DOHH2 (cell line): ENCODE data around the gene ADGRL3.

Source experiments
- H3F3A ChIP-seq: fragments of 200-600 bp; sonication (generic), shearing (Covaris generic); 2 replicates; pipeline ENCODE4 v1.6.0; 2016; ENCODE audit warnings: antibody characterized with exemption, mild to moderate bottlenecking; ENCODE audit not compliant: control insufficient read depth, insufficient read depth
- H3K27ac ChIP-seq: fragments of 200-600 bp; sonication (generic); 2 replicates; pipeline ENCODE4 v1.5.1; 2014; ENCODE audit warnings: low read depth, mild to moderate bottlenecking, low read length, moderate library complexity
- H3K27me3 ChIP-seq: fragments of 200-600 bp; sonication (generic); 2 replicates; pipeline ENCODE4 v1.6.1; 2014; ENCODE audit warnings: mild to moderate bottlenecking, low read length, mixed read lengths; ENCODE audit not compliant: control insufficient read depth
- H3K36me3 ChIP-seq: fragments of 200-600 bp; sonication (generic); 2 replicates; pipeline ENCODE4 v1.6.1; 2014; ENCODE audit warnings: mild to moderate bottlenecking, low read length, moderate library complexity, mixed read lengths; ENCODE audit not compliant: control insufficient read depth
- H3K4me1 ChIP-seq: fragments of 200-600 bp; sonication (generic); 2 replicates; pipeline ENCODE4 v1.6.1; 2014; ENCODE audit warnings: mild to moderate bottlenecking, low read length, mixed read lengths; ENCODE audit not compliant: control insufficient read depth
- H3K4me2 ChIP-seq: fragments of 200-600 bp; sonication (generic); 2 replicates; pipeline ENCODE4 v1.6.0; 2014; ENCODE audit warnings: mild to moderate bottlenecking, low read length, moderate library complexity
- H3K4me3 ChIP-seq: fragments of 200-600 bp; sonication (generic); 2 replicates; pipeline ENCODE4 v1.5.1; 2014; ENCODE audit warnings: mild to moderate bottlenecking, low read length, mixed read lengths
- H3K79me2 ChIP-seq: fragments of 200-600 bp; sonication (generic); 2 replicates; pipeline ENCODE4 v1.6.1; 2014; ENCODE audit warnings: mild to moderate bottlenecking, low read length, mixed read lengths; ENCODE audit not compliant: control insufficient read depth
- H3K9me2 ChIP-seq: fragments of 200-600 bp; sonication (generic); replicated peaks from 2 replicates; pipeline ENCODE4 v1.6.1; 2014; ENCODE audit warnings: mild to moderate bottlenecking, low read length, mixed read lengths; ENCODE audit not compliant: control insufficient read depth
- H3K9me3 ChIP-seq: fragments of 200-600 bp; sonication (generic); 2 replicates; pipeline ENCODE4 v1.6.1; 2014; ENCODE audit warnings: antibody characterized with exemption, low read length, mixed read lengths; ENCODE audit not compliant: control insufficient read depth, insufficient read depth
- H4K20me1 ChIP-seq: fragments of 200-600 bp; sonication (generic); 2 replicates; pipeline ENCODE4 v1.6.0; 2014; ENCODE audit warnings: low read depth, mild to moderate bottlenecking, antibody characterized with exemption, low read length, moderate library complexity; ENCODE audit not compliant: control insufficient read depth, insufficient read depth
- CTCF ChIP-seq: fragments of 200-600 bp; sonication (generic); IDR thresholded peaks from one replicate; pipeline ENCODE4 v1.5.1; 2014; ENCODE audit warnings: antibody characterized with exemption, mild to moderate bottlenecking, low read depth, low read length; ENCODE audit not compliant: poor library complexity, severe bottlenecking
- EZH2phosphoT487 ChIP-seq: fragments of 200-600 bp; sonication (generic); IDR thresholded peaks from 2 replicates; pipeline ENCODE4 v1.6.1; 2017; ENCODE audit warnings: borderline replicate concordance, mild to moderate bottlenecking, antibody characterized with exemption, low read length, moderate library complexity, mixed read lengths

The ADGRL3 gene

DNA sequence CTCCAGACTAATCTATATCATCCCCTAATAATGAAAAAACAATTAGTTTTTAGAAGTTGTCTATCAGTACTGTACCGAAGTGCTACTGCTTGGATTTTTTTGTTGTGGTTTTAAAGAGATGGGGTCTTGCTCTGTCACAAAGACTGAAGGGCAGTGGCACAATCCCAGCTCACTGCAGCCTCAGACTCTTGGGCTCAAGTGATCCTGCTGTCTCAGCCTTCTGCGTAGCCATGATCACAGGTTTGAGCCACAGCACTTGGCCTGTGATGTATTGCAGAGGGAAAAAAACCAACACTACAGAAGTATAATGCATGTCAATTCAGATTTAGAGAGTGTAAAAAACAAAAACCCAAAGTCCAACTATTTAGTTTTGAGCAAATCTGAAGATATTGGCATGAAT is 875.0 kb downstream of the ADGRL3 start:
- Histone ChIP-seq H3K4me1 (no peaks in the 10 kb centered on the region), H3K27ac (no peak overlapping the region), H3F3A (no peaks in the 10 kb centered on the region), H3K4me3 (no peak overlapping the region), H3K36me3 (no peaks in the 10 kb centered on the region), H3K4me2 (no peak overlapping the region), H3K9me3 (no peaks in the 10 kb centered on the region), H4K20me1 (no peaks in the 10 kb centered on the region), H3K9me2 (no peaks in the 10 kb centered on the region), H3K27me3 (no peaks in the 10 kb centered on the region), H3K79me2 (no peaks in the 10 kb centered on the region)
- no peak for TF ChIP-seq CTCF
- TF ChIP-seq EZH2phosphoT487 = no peak

GRCh38 chr4:62075521-62075920 is 875.4 kb downstream of the ADGRL3 start:
- Histone ChIP-seq H3K27ac (no peak overlapping the region), H3K79me2 (no peaks in the 10 kb centered on the region), H3K9me2 (no peaks in the 10 kb centered on the region), H3F3A (no peaks in the 10 kb centered on the region), H3K27me3 (no peaks in the 10 kb centered on the region), H3K9me3 (no peaks in the 10 kb centered on the region; the same call in 1 of the 2 replicates), H3K4me1 (no peaks in the 10 kb centered on the region), H3K4me3 (no peak overlapping the region), H3K36me3 (no peaks in the 10 kb centered on the region), H3K4me2 (no peak overlapping the region), H4K20me1 (no peaks in the 10 kb centered on the region)
- TF ChIP-seq EZH2phosphoT487 = no peak
- TF ChIP-seq CTCF = no peak

- no peaks in the 10 kb centered on the region for H3K9me2 ChIP-seq
- no peaks in the 10 kb centered on the region for H3K36me3 ChIP-seq
- no peak overlapping the region for H3K4me3 ChIP-seq
- H3K79me2 ChIP-seq = no peaks in the 10 kb centered on the region
- H3K4me2 ChIP-seq = no peak overlapping the region
- H3K4me1 ChIP-seq = no peaks in the 10 kb centered on the region
- H4K20me1 ChIP-seq = no peaks in the 10 kb centered on the region
- TF ChIP-seq CTCF = no peak
- no peak for TF ChIP-seq EZH2phosphoT487
- no peaks in the 10 kb centered on the region; the same call in 1 of the 2 replicates for H3K9me3 ChIP-seq
- no peaks in the 10 kb centered on the region for H3K27me3 ChIP-seq
- no peaks in the 10 kb centered on the region for H3F3A ChIP-seq
- H3K27ac ChIP-seq = no peak overlapping the region
Measured at GRCh38 chr4:62077406-62077805, 877.3 kb downstream of the ADGRL3 start.

- Histone ChIP-seq H3K9me2 (no peaks in the 10 kb centered on the region), H3K27ac (no peak overlapping the region), H3K4me1 (no peaks in the 10 kb centered on the region), H3K4me2 (no peak overlapping the region), H3K9me3 (no peaks in the 10 kb centered on the region; the same call in 1 of the 2 replicates), H4K20me1 (no peaks in the 10 kb centered on the region), H3K27me3 (no peaks in the 10 kb centered on the region), H3K36me3 (no peaks in the 10 kb centered on the region), H3K4me3 (no peak overlapping the region), H3F3A (no peaks in the 10 kb centered on the region), H3K79me2 (no peaks in the 10 kb centered on the region)
- no peak for TF ChIP-seq EZH2phosphoT487
- no peak for TF ChIP-seq CTCF
Measured at GRCh38 chr4:62080431-62080830, 880.3 kb downstream of the ADGRL3 start.
